Measurements from ENCODE around the gene HOXB9.

Gene HOXB9

GRCh38 chr17:48579760-48580554, 46.2 kb downstream of the HOXB9 start:
- Histone ChIP-seq H3K4me3 (ENCODE audit: severe bottlenecking) (no peak overlapping the region), H3K9me3 (ENCODE audit: severe bottlenecking) (no peaks in the 10 kb centered on the region), H3K27ac (ENCODE audit: poor library complexity, severe bottlenecking) (no peak overlapping the region), H3K36me3 (ENCODE audit: low read depth) (peaks cover 5% of the 10 kb centered on the region), H3K4me1 (ENCODE audit: insufficient read depth, poor library complexity, severe bottlenecking) (no peaks in the 10 kb centered on the region), H3K27me3 (ENCODE audit: insufficient read depth, poor library complexity, severe bottlenecking) (no peaks in the 10 kb centered on the region)
- no peak for ATAC-seq (ENCODE audit: low read depth)
- TF ChIP-seq, protein P1, sequence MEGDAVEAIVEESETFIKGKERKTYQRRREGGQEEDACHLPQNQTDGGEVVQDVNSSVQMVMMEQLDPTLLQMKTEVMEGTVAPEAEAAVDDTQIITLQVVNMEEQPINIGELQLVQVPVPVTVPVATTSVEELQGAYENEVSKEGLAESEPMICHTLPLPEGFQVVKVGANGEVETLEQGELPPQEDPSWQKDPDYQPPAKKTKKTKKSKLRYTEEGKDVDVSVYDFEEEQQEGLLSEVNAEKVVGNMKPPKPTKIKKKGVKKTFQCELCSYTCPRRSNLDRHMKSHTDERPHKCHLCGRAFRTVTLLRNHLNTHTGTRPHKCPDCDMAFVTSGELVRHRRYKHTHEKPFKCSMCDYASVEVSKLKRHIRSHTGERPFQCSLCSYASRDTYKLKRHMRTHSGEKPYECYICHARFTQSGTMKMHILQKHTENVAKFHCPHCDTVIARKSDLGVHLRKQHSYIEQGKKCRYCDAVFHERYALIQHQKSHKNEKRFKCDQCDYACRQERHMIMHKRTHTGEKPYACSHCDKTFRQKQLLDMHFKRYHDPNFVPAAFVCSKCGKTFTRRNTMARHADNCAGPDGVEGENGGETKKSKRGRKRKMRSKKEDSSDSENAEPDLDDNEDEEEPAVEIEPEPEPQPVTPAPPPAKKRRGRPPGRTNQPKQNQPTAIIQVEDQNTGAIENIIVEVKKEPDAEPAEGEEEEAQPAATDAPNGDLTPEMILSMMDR (IDR thresholded peaks at IDR 0.05; ENCODE audit: poor library complexity, severe bottlenecking): no peak
- DNase-seq (ENCODE audit: low spot score): no peak

DNA sequence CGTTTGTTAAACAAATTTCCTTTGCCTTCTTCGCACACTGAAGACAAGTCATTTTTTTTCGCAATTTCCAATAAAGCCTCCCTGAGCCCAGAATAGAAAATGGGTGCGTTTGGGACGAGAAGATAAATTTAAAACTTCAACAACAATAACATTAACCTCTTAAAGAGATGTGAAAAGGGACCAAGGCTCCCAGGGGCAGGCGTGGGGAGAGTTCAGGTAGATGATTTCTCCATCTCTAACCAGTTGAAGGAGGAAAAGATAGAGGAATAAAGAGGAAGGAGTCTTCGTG, 46.7 kb downstream of the HOXB9 start:
- no peaks in the 10 kb centered on the region for H3K27me3 ChIP-seq (ENCODE audit: insufficient read depth, poor library complexity, severe bottlenecking)
- no peaks in the 10 kb centered on the region for H3K9me3 ChIP-seq (ENCODE audit: severe bottlenecking)
- peaks cover 5% of the 10 kb centered on the region for H3K36me3 ChIP-seq (ENCODE audit: low read depth)
- TF ChIP-seq, protein P1 (IDR thresholded peaks at IDR 0.05; ENCODE audit: poor library complexity, severe bottlenecking): no peak
- no peak for DNase-seq (ENCODE audit: low spot score)
- no peak for ATAC-seq (ENCODE audit: low read depth)
- no peak overlapping the region for H3K4me3 ChIP-seq (ENCODE audit: severe bottlenecking)
- no peak overlapping the region for H3K27ac ChIP-seq (ENCODE audit: poor library complexity, severe bottlenecking)
- no peaks in the 10 kb centered on the region for H3K4me1 ChIP-seq (ENCODE audit: insufficient read depth, poor library complexity, severe bottlenecking)

- H3K4me3 ChIP-seq (ENCODE audit: severe bottlenecking): peak overlapping the region; percentile 63
- H3K27ac ChIP-seq (ENCODE audit: poor library complexity, severe bottlenecking): peak overlapping the region; percentile 35
- ATAC-seq (ENCODE audit: low read depth) (peak; percentile 13; the same call in 1 of the 3 replicates), DNase-seq (ENCODE audit: low spot score) (no peak)
- H3K9me3 ChIP-seq (ENCODE audit: severe bottlenecking): no peaks in the 10 kb centered on the region
- peaks cover 5% of the 10 kb centered on the region for H3K36me3 ChIP-seq (ENCODE audit: low read depth)
- no peaks in the 10 kb centered on the region for H3K27me3 ChIP-seq (ENCODE audit: insufficient read depth, poor library complexity, severe bottlenecking)
- peaks cover under 1% of the 10 kb centered on the region for H3K4me1 ChIP-seq (ENCODE audit: insufficient read depth, poor library complexity, severe bottlenecking)
- TF ChIP-seq, protein P1 (IDR thresholded peaks at IDR 0.05; ENCODE audit: poor library complexity, severe bottlenecking): no peak
Observed at GRCh38 chr17:48578616-48579470, 47.3 kb downstream of the HOXB9 start.

- Histone ChIP-seq H3K9me3 (ENCODE audit: severe bottlenecking) (no peaks in the 10 kb centered on the region), H3K27me3 (ENCODE audit: insufficient read depth, poor library complexity, severe bottlenecking) (no peaks in the 10 kb centered on the region), H3K4me3 (ENCODE audit: severe bottlenecking) (peak within 1 kb of the TSS; percentile 63), H3K27ac (ENCODE audit: poor library complexity, severe bottlenecking) (peak within 1 kb of the TSS; percentile 35), H3K36me3 (ENCODE audit: low read depth) (peaks cover 5% of the 10 kb centered on the region), H3K4me1 (ENCODE audit: insufficient read depth, poor library complexity, severe bottlenecking) (peaks cover 5% of the 10 kb centered on the region)
- TF ChIP-seq, protein P1 (IDR thresholded peaks at IDR 0.05; ENCODE audit: poor library complexity, severe bottlenecking): no peak
- no peak for DNase-seq (ENCODE audit: low spot score)
- peak; percentile 75 for ATAC-seq (ENCODE audit: low read depth)
Observed at GRCh38 chr17:48577946-48578615, 48.1 kb downstream of the HOXB9 start, which contains the start of gene HOXB4. TSS of gene HOXB4 (minus strand) at chr17:48578350. CDS start at chr17:48578319, 31 bp downstream.

All from RWPE2 (cell line).